Upper lobe of left lung (tissue), 4 donors: ENCODE data around the gene IWS1.

ENCODE experiments used
- POLR2A ChIP-seq, 4 donors: fragments of 450-650 bp; IDR thresholded peaks; one replicate each; pipeline ENCODE4 v1.5.1; 2016 to 2017; ENCODE audit warnings: antibody characterized with exemption in 4 of 4, mild to moderate bottlenecking in 2 of 4
- POLR2AphosphoS5 ChIP-seq, 2 donors: sonication (generic); formaldehyde crosslinking; IDR thresholded peaks; one replicate each; pipeline ENCODE4 v1.5.1; 2017; ENCODE audit warnings: antibody characterized with exemption in 2 of 2
- TF ChIP-seq, protein P1 (sequence below), 6 experiments: fragments of 450-650 bp in 4 of 6; fragments of 200-600 bp in 2 of 6; sonication (generic) in 2 of 6; IDR thresholded peaks; one replicate each; pipeline ENCODE4 v1.5.1; 2016 to 2019; ENCODE audit warnings: antibody characterized with exemption in 6 of 6

DNA sequence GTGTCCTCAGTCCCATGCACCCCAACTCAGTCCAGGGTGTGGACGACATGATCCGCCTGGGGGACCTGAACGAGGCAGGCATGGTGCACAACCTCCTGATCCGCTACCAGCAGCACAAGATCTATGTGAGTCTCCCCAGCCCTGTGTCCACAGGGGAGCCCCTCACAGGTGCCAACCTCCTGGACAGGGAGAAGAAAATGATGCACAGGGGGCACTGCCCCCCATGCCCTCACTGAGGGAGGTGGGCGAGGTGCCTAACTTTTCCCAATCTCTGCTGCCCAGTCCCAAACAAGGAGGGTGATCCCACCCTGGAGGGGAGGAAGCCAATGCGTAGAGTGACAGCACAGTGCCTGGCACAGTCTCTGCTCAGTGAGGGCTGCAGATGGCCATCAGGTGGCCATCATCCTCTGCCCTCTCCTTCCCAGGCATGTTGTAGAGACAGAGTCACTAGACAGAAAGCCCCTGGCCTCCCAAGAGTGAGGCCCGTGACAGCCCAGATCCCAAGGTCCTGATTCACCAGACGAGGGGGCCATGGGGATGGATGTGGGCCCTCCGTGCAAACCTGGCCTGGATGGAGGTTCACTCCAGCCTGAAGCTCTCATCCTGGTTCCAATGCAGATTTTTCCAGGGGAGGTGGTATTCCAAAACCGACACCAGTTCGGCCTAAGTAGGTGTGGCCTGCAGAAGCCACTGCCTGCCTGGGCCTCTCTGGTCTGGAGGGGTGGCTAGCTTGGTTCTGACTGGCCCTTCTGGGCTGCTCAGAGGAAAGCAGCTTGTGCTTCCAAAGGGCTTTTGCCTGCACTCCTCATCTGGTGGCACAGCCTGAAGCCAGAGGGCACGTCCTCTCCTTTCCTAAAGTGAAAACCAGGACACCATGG, 39.2 kb upstream of the IWS1 start:
- TF ChIP-seq, protein P1, sequence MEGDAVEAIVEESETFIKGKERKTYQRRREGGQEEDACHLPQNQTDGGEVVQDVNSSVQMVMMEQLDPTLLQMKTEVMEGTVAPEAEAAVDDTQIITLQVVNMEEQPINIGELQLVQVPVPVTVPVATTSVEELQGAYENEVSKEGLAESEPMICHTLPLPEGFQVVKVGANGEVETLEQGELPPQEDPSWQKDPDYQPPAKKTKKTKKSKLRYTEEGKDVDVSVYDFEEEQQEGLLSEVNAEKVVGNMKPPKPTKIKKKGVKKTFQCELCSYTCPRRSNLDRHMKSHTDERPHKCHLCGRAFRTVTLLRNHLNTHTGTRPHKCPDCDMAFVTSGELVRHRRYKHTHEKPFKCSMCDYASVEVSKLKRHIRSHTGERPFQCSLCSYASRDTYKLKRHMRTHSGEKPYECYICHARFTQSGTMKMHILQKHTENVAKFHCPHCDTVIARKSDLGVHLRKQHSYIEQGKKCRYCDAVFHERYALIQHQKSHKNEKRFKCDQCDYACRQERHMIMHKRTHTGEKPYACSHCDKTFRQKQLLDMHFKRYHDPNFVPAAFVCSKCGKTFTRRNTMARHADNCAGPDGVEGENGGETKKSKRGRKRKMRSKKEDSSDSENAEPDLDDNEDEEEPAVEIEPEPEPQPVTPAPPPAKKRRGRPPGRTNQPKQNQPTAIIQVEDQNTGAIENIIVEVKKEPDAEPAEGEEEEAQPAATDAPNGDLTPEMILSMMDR (IDR thresholded peaks at IDR 0.05): no peak
- no peak for TF ChIP-seq POLR2A (IDR thresholded peaks at IDR 0.05)
- no peak for TF ChIP-seq POLR2AphosphoS5 (IDR thresholded peaks at IDR 0.05)
